Activated CD8-positive, alpha-beta memory T cell treated with anti-CD3 and anti-CD28 coated beads for 4 hours (primary cell): Measurements from ENCODE around the gene MAS1L.

Experiments
- DNase-seq, 2 donors: peaks; one replicate each; pipeline ENCODE4 v3.0.0-alpha.2; 2020; ENCODE audit warnings: low read depth in 2 of 2

The MAS1L gene

GRCh38 chr6:29510746-29511300 is 23.1 kb upstream of the MAS1L start:
- DNase-seq: no peak

- no peak for DNase-seq
Measured at GRCh38 chr6:29510202-29510601, 22.4 kb upstream of the MAS1L start.

- no peak for DNase-seq
Measured at GRCh38 chr6:29509711-29510110, 22.0 kb upstream of the MAS1L start.

DNA sequence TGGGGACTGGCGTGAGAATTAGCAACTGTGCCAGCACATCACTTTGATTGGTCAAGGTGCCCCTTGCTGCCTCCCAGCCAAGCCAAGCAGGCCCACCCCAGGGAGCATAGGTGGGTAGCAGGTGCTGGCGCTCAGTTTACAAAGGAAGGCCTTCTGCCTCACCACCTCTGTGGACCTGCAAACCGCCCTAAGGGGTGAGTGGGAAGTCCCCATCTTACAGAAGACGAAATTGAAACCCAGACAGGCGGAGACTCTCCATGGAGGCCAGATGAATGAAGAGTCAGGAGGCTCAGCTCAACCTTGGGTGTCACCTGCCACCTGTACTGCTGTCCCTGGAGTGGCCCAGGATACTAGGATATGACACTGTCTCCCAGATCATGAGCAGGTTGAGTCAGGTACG is 21.5 kb upstream of the MAS1L start:
- no peak for DNase-seq

GRCh38 chr6:29507319-29507718 is 19.6 kb upstream of the MAS1L start:
- DNase-seq: no peak

GRCh38 chr6:29506446-29507067 is 18.8 kb upstream of the MAS1L start:
- DNase-seq: no peak

DNA sequence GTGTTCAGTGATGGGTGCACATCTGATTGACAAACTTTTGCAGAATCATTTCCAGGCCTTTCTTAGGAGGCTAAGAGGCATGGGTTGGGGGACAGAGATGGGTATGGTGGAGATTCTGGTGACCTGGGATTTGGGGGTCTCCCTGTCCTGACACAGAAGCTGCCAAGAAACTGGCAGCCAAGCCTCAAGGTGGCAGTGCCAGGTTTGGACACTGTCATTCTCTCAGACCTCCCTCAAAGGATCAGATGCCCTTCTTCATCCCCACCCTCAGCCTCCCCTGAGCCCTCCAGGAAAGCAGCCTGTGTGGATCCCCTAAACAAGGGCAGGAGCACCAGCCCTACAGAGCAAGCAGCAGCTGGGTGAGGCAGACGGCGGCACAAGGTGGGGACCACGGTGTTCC is 18.1 kb upstream of the MAS1L start:
- DNase-seq: no peak

DNA sequence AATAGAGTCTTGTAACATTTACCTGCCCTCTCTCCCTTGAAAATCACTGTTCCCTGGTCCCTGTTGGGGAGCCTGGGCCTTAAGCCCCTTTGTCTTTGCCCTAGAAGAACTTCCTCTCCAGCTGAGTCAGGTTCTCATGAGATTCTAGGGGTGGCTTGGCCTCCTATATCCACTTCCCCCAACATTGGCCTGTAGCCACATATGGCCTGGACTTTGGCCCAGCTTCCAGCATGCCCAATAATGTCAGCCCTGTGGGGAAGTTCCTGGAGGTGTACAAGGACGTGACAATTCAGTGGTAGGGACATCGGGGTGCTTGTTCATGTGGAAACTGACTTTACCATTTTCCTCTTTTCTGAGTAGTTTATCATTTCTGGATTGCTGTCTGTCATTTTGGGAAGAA is 17.2 kb upstream of the MAS1L start:
- no peak for DNase-seq

GRCh38 chr6:29502597-29502996 is 14.8 kb upstream of the MAS1L start:
- no peak for DNase-seq

DNA sequence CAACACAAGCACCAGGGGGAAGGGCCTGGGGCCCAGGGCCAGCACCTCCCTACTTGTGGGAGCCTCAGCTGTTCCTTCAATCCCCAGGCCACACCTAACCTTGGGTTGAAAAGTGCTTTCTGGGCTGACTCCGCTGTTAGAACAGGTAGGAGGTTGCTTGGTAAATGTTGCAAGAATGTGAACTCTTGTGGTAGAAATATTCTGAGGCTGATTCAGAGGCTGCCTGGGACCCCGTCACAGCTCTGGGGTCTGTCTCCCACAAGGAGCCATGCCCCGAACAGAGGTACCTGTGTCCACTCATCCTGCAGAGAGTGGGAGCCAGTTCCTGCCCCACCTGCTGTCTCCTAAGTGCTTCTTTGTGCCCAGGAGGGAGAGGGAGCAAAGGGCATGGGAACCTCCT is 14.4 kb upstream of the MAS1L start:
- no peak for DNase-seq

GRCh38 chr6:29501106-29501505 is 13.3 kb upstream of the MAS1L start:
- DNase-seq: no peak

GRCh38 chr6:29500594-29500993 is 12.8 kb upstream of the MAS1L start:
- no peak for DNase-seq

GRCh38 chr6:29499704-29500103 is 11.9 kb upstream of the MAS1L start:
- no peak for DNase-seq

GRCh38 chr6:29496961-29497360 is 9.2 kb upstream of the MAS1L start:
- DNase-seq: no peak

DNA sequence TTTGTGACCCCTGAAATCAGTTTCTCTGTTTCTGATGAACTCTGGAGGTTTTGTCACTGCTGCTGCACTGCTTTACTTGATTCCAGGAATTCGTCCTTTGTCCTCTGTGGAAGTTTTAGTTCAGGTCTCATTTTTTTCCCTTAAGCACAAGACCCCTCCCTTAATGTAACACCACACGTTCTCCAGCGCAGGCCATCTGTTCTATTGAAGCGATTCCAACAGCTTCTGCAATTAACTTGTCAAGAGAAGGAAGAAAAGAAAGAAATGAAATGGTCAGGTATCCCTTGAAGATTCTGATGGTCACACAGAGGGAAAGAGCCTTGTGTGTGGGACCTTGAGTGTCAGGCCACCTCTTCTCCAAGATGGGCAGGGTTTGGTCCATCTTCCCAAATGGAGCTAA is 7.8 kb upstream of the MAS1L start:
- no peak for DNase-seq

DNA sequence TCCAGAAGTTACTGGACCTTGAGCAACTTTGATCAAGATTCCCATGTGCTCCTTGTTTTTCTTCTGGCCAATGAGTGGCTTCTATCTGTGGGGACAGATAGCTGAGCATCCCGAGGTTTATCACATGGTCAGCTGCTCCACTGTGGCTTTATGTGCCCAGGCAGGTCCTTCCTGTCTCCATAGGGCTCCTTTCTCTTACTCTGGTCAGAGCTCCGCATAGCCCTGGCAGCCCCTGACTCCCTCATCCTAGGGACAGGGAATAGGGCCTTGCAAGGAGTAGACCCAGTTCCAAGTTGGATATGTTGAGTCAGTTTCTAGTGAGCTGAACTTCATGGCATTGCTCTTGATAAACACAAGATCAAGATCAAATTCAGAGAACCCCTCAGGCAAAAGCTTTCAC is 6.4 kb upstream of the MAS1L start:
- no peak for DNase-seq

- no peak for DNase-seq
Measured at GRCh38 chr6:29493261-29493660, 5.5 kb upstream of the MAS1L start.

DNA sequence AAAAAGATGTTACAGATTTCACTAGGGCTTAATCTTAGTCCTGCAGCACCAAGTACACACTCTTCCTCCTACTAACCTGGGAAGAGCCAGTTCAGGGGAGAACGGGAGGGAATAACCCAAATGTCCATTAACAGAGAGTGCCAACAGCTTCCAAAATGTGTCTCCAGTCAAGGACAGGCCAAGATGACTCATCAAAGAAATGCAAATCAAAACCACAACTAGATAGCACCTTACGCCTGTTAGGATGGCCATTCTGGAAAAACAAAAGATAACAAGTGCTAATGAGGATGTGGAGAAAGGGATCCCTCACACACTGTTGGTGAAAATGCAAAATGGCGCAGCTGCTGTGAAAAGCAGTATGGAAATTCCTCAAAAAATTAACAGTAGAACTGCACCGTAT is 3.8 kb upstream of the MAS1L start:
- no peak for DNase-seq

DNA sequence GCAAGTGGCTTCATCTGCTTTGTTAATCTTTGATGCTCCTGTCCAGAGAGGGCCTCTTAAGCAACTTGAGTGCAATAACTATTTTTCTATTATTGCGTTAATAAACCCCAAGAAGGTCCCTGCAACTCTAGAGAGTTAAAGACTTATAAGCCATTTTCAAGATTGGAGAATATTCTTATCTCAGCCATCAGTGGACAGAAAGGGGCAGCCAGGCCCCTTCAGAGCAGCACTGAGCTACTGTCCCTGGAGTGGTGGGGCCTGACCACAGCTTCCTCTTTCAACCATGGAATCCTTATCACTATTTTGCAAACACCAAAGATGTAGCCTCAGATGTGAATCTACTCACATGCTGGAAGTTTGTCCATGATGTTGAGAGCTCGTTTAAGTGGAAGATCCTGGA is 2.8 kb upstream of the MAS1L start:
- no peak for DNase-seq

- DNase-seq: no peak
Measured at GRCh38 chr6:29490055-29490454, 2.3 kb upstream of the MAS1L start.

GRCh38 chr6:29489286-29489685 is 1.5 kb upstream of the MAS1L start:
- no peak for DNase-seq

- DNase-seq: no peak
Measured at GRCh38 chr6:29488874-29489273, 1.1 kb upstream of the MAS1L start.

DNA sequence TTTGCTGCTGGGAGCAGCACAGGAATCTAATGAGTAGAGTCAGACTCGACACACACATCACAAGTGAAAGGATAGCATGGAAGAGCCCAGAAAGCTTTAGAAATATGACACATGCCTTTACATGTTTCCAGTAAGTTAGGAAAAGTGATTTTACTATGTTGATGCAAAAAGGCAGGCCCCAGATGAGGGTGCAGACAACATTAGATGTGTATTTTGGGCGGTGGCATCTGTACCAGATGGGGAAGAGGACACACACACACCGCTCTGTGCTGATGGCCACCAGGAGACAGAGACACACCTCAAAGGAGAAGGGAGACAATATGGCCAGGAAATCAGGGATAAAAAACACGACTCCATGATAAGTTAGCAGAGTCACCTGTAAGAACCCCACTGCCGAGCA is 625 bp downstream of the MAS1L start:
- DNase-seq: no peak

DNA sequence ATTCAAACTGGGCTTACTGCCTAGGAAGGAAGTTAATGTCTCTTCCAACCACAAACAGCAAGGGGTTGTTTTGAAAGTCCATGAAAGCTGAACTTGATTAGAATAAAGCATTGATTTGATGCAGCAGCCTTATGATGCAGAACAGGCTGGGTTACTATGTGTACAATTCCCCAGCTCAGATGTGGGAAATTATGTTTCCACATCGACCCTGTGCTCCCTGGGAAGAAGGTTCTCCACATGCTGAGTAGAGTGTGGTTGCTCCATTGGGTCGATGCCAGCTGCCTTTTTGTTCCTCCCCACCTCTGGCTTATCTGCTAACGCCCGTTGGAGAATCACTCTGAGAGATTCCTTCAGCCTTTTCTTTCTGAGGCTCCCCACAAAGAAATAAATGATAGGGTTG is 1.2 kb downstream of the MAS1L start:
- DNase-seq: no peak
